DMS 273 (cell line): ENCODE measurements around the gene VPS50.
A peak's percentile ranks its signal among the peaks of the same experiment; 100 is the strongest.
"Not testable (repeated sequence)": the region's sequence is repeated elsewhere in the genome, so short reads cannot be mapped to it uniquely, and the experiment has no call there.

Experiments used
- DNase-seq: peaks from one replicate; lab custom pipeline; 2025; ENCODE audit not compliant: unreplicated experiment; lab: John Stamatoyannopoulos, UW

VPS50 gene

DNA sequence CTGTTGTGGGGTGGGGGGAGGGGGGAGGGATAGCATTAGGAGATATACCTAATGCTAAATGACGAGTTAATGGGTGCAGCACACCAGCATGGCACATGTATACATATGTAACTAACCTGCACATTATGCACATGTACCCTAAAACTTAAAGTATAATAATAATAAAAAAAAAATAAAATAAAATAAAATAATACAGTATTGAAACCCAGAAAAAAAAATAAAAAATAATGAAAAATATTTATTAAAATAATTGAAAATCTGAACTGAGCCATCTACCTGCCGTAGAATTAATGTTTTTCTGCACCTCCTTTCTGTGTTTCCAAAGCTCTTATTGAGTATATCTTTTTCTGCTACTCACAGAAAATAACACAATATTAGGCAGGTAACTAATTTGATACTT lies 94.1 kb downstream of the VPS50 start:
- DNase-seq, result not testable (repeated sequence)

DNA sequence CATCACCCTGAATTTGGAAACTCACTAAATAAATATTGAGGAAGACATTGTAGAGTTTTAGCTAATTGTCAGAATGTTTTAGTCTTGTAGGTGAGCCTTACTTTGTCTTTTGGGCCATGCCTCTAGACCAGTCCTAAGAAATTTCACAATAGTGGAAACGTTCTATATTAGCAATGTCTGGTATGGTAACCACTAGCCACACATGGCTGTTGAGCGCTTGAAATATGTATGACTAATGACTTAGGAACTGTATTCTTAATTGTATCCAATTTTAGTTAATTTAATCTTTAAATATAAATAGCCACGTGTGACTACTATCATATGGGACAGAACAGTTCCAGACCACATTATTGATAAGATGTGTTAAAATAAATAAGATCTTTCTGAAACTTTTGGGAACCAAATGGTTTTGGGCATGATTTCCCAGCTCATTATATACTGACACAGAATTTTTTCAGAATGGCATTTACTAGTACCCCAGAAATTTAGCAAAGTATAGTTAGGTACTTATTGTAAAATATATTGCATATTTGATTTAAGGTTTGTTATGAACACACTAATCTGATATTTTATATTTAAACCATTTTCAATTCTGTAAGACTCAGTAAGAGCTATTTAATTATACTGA lies 95.0 kb downstream of the VPS50 start:
- no peak for DNase-seq

DNA sequence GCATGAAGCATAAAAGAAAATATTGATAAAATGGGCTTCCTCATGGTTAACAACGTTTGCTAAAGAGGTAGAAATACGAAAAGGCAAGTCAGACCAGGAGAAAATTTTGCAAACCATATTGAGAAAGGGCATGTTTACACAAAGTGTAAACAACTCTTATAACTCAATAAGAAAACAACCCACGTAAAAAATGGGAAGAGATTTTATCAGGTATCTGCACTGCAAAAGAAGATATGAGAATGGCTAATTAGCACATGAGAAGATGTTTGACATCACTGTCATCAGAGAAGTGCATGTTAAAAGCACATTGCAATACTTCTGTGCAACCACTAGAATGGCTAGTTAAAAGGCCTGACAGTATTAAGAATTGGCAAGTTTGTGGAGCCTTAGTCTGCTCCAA lies 99.5 kb downstream of the VPS50 start:
- DNase-seq, result no peak

DNA sequence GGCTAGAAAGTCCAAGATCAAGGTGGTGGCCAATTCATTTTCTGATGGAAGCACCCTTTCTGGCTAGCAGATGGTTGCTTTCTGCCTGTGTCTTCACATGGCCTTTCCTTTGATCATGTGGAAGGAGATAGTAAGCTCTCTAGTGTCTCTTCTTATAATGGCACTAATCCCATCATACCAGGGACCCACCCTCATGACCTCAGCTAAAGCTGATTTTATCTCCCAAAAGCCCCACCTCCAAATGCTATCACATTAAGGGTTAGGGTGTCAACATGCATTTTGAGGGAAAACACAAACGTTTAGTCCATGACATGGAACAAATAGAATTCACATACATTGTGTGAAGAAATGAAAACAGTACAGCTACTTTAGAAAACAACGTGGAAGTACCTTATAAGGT lies 100.0 kb downstream of the VPS50 start:
- no peak for DNase-seq

- no peak for DNase-seq
Measured at GRCh38 chr7:93337052-93337451, 104.9 kb downstream of the VPS50 start.

- not testable (repeated sequence) for DNase-seq
Measured at GRCh38 chr7:93342178-93342577, 110.0 kb downstream of the VPS50 start.

DNA sequence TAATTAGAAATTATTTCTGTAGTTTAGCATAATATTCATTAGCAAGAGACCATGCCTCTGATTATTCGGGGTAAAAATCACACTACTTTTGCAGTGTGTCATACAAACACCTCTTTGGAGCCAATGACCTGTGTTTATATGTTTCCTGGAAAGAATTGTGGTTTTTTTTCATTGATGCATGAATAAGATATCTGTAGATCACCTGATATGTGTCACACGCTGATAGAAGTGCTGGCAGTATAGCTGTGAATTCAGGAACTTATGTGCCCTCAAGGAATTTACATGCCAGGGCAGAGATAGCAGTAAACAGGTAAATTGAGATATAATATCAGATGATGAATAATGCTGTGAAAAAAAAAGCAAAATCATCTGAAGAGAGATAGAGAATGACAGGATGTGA lies 118.2 kb downstream of the VPS50 start:
- no peak for DNase-seq

- no peak for DNase-seq
Measured at GRCh38 chr7:93352881-93353280, 120.7 kb downstream of the VPS50 start.

- DNase-seq, result no peak
Measured at GRCh38 chr7:93354815-93355214, 122.6 kb downstream of the VPS50 start.

GRCh38 chr7:93359520-93360198 lies 127.5 kb downstream of the VPS50 start:
- DNase-seq, result no peak

DNA sequence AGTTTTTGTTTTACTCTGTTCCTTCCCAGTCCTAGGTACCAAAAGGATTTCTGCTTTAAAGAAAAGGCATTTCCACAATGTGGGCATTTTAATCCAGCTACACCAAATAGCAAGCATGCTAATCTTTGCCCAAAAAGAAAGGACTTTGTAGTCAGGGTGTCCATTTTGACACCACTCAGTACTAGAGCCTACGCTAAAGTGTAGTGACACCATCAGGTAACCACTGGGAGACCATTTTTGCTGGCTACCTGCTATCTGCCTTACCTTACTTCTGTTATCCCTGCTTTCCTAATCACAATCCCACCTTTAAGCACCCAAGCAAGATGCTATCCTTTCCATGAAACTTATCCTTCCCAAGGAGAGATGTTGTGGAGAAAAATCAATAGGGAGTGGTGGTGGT lies 129.7 kb downstream of the VPS50 start:
- no peak for DNase-seq

GRCh38 chr7:93364806-93365205 lies 132.6 kb downstream of the VPS50 start:
- no peak for DNase-seq

- DNase-seq, result no peak
Measured at GRCh38 chr7:93365341-93365740, 133.2 kb downstream of the VPS50 start.

DNA sequence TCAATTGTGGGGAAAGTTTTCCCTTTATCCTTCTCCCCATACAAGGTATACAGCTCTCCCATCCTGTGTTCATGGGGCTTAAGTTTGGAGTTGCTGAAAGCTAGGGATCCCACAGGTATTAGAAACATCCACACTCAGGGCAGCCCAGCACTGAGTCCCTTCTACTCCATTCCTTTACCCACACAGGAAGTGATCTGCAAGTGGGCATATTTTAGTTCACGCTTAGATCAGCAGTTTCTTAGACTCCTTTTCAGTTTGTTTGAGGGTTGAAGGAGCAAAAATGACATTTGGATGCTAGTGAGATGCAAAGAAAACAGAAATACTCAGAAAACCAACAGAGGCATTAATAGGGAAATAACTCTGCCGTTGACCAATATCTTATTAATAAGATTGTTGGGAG lies 134.7 kb downstream of the VPS50 start:
- DNase-seq, result no peak

- no peak for DNase-seq
Measured at GRCh38 chr7:93367254-93367653, 135.1 kb downstream of the VPS50 start.

DNA sequence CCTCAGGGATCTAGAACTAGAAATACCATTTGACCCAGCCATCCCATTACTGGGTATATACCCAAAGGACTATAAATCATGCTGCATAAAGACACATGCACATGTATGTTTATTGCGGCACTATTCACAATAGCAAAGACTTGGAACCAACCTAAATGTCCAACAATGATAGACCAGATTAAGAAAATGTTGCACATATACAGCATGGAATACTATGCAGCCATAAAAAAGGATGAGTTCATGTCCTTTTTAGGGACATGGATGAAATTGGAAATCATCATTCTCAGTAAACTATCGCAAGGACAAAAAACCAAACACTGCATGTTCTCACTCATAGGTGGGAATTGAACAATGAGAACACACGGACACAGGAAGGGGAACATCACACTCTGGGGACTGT lies 138.8 kb downstream of the VPS50 start:
- DNase-seq, result not testable (repeated sequence)

GRCh38 chr7:93373537-93373936 lies 141.4 kb downstream of the VPS50 start:
- DNase-seq, result no peak

GRCh38 chr7:93374345-93374940 lies 142.3 kb downstream of the VPS50 start:
- peak; percentile 78 for DNase-seq

GRCh38 chr7:93375603-93376002 lies 143.4 kb downstream of the VPS50 start:
- DNase-seq, result no peak

- no peak for DNase-seq
Measured at GRCh38 chr7:93378131-93378760, 146.1 kb downstream of the VPS50 start.

DNA sequence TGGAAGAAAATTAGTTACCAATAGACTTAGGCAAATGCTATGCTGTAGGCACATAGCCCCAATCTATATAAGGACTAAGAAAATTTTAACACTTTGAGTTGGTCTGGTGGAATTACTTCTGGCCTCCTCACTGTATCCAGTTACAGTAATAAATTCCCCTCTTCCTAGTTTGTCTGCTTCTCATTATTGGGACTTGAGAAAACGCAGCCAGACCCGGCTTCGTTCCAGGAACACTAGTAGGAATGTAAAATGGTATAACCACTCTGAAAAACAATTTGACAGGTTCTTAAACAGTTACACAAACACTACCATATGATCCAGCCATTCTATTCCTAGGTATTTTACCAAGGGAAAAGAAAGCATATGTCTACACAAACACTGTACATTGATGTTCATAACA lies 150.2 kb downstream of the VPS50 start:
- no peak for DNase-seq

- no peak for DNase-seq
Measured at GRCh38 chr7:93390660-93391059, 158.5 kb downstream of the VPS50 start.
